NCI-H146 treated with DMSO at 0.1 percent for 48 hours (cell line): Measurements from ENCODE around the gene FAM180B.

ENCODE experiments used
- DNase-seq: peaks from one replicate; lab custom pipeline; 2025; ENCODE audit not compliant: unreplicated experiment; lab: John Stamatoyannopoulos, UW

The FAM180B gene

GRCh38 chr11:47566149-47566698, 20.3 kb upstream of the FAM180B start:
- no peak for DNase-seq

- no peak for DNase-seq
These were observed 16.8 kb upstream of the FAM180B start for GRCh38 chr11:47569646-47570045.

- no peak for DNase-seq
These were observed 15.7 kb upstream of the FAM180B start for GRCh38 chr11:47570651-47571356.

GRCh38 chr11:47571357-47571729, 15.1 kb upstream of the FAM180B start:
- DNase-seq: no peak

GRCh38 chr11:47571895-47572294, 14.6 kb upstream of the FAM180B start:
- no peak for DNase-seq

- DNase-seq: no peak
These were observed 13.7 kb upstream of the FAM180B start for GRCh38 chr11:47572715-47573255.

GRCh38 chr11:47573321-47573720, 13.2 kb upstream of the FAM180B start:
- DNase-seq: no peak

GRCh38 chr11:47577460-47578041, 8.9 kb upstream of the FAM180B start:
- no peak for DNase-seq

GRCh38 chr11:47578524-47579494, 7.7 kb upstream of the FAM180B start, which contains the start of the genes KBTBD4 and NDUFS3:
KBTBD4 (minus strand) TSS chr11:47578970; CDS start chr11:47578951, 19 bp downstream.
NDUFS3 (plus strand) TSS chr11:47579074; CDS start chr11:47579092, 18 bp downstream.
- DNase-seq: peak; percentile 90

GRCh38 chr11:47583844-47584243, 2.6 kb upstream of the FAM180B start:
- no peak for DNase-seq

GRCh38 chr11:47587039-47587716, 700 bp downstream of the FAM180B start:
- DNase-seq: no peak

- no peak for DNase-seq
These were observed 1.3 kb downstream of the FAM180B start for GRCh38 chr11:47587723-47588326.

GRCh38 chr11:47589118-47589517, 2.6 kb downstream of the FAM180B start:
- DNase-seq: no peak

- DNase-seq: no peak
These were observed 3.1 kb downstream of the FAM180B start for GRCh38 chr11:47589584-47589976.

- no peak for DNase-seq
These were observed 3.7 kb downstream of the FAM180B start for GRCh38 chr11:47589977-47590861.

GRCh38 chr11:47591764-47592163, 5.3 kb downstream of the FAM180B start:
- DNase-seq: no peak

GRCh38 chr11:47592251-47592650, 5.8 kb downstream of the FAM180B start:
- DNase-seq: no peak

- DNase-seq: no peak
These were observed 6.5 kb downstream of the FAM180B start for GRCh38 chr11:47592970-47593369.

GRCh38 chr11:47593492-47593933, 7.0 kb downstream of the FAM180B start:
- DNase-seq: no peak
